ENCODE results near the gene TANC1. TPM values are rescaled to one million over a fixed set of nuclear protein-coding genes. Genes with fewer than 3 reads are reported as not detected.
A peak's percentile ranks its signal among the peaks of the same experiment; 100 is the strongest.

Gene TANC1
- total RNA-seq, 1 experiment from 2014 or later, result 12.4 TPM

GRCh38 chr2:159117658-159118057, 149.2 kb downstream of the TANC1 start:
- no peak for DNase-seq (ENCODE audit: low read depth)

DNA sequence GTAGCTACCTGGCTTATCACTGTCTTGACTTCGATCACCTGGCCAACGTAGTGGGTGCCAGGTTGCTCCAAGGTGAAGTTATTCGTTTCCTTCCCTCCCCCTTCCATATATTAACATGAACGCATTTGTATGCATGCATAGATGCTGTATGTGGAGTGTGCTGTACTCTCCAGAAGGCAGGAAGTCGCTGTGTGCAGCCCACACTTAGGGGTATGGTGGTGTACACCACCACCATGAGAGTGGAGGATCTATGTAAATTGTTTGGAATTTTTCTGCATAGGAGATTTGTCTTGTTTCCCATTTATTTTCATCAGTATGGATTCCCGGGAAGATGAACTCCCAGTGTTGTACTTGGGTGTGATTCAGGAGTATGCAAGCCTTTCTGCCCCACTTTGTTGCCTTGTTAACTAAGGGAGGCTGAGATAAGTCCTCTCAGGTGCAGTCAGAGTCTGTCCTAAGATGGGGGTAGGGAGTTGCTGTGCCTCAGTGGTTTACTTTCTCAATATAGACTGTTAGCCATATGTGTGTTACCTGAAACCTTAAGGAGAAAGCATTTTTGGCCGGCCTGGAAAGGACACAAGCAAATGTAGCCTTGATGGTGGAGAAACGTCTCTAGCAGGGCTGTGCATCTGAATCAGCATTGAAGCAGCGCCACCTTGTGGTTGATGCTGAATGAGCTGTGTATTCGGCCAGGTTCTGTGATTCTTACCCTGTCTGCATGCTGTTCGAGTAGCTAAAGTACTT, 149.8 kb downstream of the TANC1 start:
- peak; percentile 78 for DNase-seq (ENCODE audit: low read depth)

DNA sequence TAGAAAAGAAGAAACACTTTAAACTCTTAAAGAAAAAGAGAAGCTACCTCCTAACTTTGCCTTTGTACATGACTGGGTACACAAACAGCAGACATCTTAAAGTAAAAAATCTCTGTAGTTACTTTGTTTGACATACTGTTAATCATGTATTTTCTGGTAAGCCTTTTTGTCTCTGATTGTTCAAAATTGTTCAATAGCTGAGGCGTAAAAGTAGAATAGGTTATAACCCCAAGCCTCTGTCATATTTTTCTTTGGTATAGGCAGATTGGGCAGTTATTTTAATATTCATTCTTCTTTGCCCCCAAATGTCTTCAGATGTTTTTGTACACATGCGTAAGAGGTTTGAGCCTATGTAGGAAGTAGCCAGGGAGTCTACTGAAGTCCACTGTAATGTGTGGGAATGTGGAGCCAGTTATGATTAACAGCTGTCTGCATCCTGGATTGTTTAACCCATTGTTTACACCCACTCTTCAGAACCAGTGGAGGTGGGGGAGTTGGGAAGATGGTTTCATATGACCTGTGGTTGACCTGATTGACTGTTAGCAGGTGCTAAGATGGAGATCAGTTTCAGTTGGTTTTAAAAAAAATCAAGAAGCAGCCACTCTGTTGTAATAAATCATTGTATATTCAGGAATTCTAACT, 150.5 kb downstream of the TANC1 start:
- peak; percentile 74 for DNase-seq (ENCODE audit: low read depth)

GRCh38 chr2:159119652-159120257, 151.3 kb downstream of the TANC1 start:
- no peak for DNase-seq (ENCODE audit: low read depth)

GRCh38 chr2:159123786-159124185, 155.3 kb downstream of the TANC1 start:
- no peak for DNase-seq (ENCODE audit: low read depth)

DNA sequence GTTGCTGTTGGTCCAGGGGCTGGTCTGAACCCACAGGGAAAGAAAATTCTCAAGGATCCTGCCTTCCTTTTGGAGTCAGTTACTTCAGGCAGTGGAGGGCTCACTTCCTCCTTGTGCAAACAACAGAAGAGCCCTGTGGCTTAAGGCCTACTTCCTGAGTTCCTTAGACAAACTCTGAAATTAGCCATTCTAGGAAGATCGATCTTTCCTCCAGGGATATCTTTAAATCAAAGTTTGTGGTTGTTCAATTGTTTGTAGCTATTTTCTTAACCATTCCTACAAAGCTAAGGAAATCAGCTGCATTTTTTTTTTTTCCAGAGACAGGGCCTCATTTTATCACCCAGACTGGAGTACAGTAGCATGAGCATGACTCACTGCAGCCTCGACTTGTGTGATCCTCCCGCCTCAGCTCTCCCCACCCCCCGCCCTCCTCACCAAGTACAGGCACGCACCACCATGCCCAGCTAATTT, 156.0 kb downstream of the TANC1 start:
- DNase-seq (ENCODE audit: low read depth), result peak; percentile 83

DNA sequence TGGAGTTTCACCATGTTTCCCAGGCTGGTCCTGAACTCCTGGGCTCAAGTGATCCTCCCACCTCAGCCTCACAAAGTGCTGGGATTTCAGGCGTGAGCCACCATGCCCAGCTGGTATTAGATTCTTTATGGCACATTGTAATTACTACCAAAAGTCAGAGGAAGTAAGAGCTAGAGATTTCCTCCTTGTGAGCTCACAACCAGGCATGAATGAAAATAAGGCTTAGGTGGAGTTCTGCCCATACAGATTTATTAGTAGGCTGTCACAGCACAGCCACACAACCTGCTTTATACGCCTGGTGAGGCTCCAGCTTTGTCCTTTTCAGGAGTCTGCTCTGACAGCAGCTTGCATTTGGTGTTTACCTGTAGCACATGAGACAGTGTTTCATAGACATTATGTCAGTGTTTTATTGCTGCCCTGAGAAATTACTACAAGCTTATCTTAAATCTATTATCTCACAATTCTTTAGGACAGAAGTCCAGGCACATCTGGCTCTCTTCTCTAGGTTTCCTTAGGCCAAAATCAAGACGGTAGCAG, 156.6 kb downstream of the TANC1 start:
- DNase-seq (ENCODE audit: low read depth), result no peak

GRCh38 chr2:159125858-159126257, 157.4 kb downstream of the TANC1 start:
- no peak for DNase-seq (ENCODE audit: low read depth)

- DNase-seq (ENCODE audit: low read depth), result peak; percentile 62
Observed at GRCh38 chr2:159126432-159127022, 158.1 kb downstream of the TANC1 start.

- DNase-seq (ENCODE audit: low read depth), result no peak
Observed at GRCh38 chr2:159128191-159128590, 159.8 kb downstream of the TANC1 start.

DNA sequence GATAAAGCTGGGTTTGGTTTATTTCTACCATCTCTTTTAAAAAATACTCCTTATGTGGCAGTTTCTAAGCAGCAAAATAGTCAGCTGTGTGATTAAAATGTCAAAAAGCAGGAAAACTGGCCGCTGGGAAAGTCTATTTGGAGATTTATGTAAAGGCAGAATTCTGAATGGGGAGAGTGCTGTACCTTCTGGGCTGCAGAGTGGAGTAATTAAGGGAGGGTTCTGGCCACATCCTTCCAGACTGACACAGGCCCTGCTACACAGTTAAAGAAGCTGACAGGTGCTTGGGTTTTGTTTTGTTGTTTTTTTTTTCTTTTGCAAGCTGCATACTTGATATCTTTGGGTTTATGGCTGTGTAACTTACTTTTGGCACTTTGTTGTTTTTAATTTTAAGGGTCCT, 160.8 kb downstream of the TANC1 start:
- DNase-seq (ENCODE audit: low read depth), result peak; percentile 49

GRCh38 chr2:159129824-159130223, 161.4 kb downstream of the TANC1 start:
- DNase-seq (ENCODE audit: low read depth), result no peak

GRCh38 chr2:159130302-159130701, 161.9 kb downstream of the TANC1 start:
- no peak for DNase-seq (ENCODE audit: low read depth)

DNA sequence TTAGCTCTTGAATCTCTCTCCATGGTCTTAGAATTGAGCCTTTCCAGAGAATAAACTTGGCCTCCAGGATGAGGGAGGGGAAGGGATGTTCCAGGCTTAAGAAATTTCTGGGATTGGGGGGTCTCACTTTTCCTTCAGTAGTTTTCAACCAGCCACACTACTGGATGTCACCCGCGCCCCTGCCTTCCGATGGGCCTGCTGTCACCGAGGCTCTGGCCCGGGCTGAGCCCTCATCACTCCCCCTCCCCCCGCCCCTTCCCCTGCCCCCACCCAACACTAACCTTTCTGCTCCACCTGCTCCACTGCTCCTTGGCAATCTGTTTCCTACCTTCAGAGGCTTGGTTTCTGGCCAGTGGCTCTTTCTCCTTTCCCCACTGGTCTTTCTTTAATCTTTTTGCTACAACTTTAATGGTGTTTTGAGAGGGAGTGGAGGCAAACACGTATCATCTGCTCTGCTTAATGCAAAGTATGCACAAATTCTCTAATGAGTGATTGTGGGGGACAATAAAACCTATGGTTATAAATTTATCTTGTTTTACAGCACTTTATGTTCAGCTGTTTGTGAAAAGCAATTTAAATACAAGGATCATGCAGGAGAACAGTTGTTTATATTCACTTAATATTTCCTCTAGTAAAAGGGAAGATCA, 162.9 kb downstream of the TANC1 start:
- no peak for DNase-seq (ENCODE audit: low read depth)

DNA sequence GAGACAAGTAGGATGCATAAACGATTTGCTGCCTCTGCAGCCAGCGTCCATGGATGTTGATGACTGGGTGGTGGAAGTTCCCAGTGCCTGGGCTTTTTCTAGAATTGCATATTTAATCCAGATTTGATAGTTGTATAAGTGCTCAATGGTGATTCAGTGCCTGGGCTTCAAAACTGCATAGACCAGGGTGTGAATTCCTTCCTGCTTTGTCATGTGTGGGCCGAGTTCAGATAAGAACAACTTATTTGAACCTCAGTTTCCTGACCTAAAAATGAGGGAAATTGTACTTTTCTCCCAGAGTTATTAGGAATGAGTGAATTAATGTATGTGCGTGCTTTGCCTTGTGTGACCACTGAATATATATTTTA, 163.5 kb downstream of the TANC1 start:
- DNase-seq (ENCODE audit: low read depth), result peak; percentile 83

DNA sequence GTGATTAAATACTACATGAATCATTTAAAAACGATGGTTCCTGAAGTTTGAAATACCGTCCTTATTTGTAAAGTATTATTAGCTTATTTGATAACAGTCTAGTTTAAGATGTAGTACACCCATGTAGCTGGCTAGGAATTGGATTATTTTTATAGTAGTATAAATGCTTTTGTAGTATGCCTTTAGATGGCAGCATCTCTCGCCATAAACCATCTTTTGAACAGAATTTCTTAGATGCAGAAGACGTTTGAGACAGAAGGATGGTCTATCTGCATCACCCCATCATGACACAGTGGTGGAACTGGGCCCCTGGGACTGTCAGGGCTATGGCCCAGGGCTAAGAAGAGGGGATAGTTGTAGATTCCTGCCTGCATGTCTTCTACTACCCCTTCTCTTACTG, 165.4 kb downstream of the TANC1 start:
- DNase-seq (ENCODE audit: low read depth), result peak; percentile 39

- no peak for DNase-seq (ENCODE audit: low read depth)
Observed at GRCh38 chr2:159134979-159135378, 166.5 kb downstream of the TANC1 start.

- no peak for DNase-seq (ENCODE audit: low read depth)
Observed at GRCh38 chr2:159136391-159136790, 168.0 kb downstream of the TANC1 start.

GRCh38 chr2:159137511-159138241, 169.2 kb downstream of the TANC1 start:
- no peak for DNase-seq (ENCODE audit: low read depth)

DNA sequence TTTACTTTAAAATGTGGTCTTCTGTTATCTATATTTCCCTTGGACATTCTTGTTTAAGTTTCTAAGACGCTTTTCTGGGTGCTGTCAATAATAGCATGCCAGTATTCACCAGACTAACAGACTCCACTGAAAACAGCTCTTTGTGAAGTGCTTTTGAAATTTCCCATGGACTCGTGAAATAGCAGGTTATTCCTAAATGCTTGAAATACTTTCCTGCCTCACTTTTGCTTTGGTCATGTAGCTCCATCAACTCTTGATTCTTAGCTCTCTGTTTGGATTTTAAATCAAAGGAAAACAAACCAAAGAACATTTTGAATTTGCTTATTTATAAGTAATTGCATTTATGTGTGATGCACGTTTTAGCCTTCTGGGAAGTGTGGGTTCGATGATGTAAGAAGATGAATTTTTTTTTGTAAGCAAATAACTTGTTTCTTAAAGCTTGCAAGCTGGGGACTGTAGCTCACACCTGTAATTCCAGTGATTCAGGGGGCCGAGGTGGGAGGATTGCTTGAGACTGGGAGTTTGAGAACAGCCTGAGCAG, 170.3 kb downstream of the TANC1 start:
- DNase-seq (ENCODE audit: low read depth), result no peak

All from LHCN-M2 (cell line).